SH-SY5Y (cell line): ENCODE results near the gene PFDN1.

Experiments
- GATA2 ChIP-seq: IDR thresholded peaks from 2 replicates; pipeline ENCODE4 v1.6.1; 2011; ENCODE audit warnings: mild to moderate bottlenecking, low read depth, low read length
- GATA3 ChIP-seq: IDR thresholded peaks from 2 replicates; pipeline ENCODE4 v1.6.1; 2011; ENCODE audit warnings: low read depth, mild to moderate bottlenecking, low read length, moderate library complexity

DNA sequence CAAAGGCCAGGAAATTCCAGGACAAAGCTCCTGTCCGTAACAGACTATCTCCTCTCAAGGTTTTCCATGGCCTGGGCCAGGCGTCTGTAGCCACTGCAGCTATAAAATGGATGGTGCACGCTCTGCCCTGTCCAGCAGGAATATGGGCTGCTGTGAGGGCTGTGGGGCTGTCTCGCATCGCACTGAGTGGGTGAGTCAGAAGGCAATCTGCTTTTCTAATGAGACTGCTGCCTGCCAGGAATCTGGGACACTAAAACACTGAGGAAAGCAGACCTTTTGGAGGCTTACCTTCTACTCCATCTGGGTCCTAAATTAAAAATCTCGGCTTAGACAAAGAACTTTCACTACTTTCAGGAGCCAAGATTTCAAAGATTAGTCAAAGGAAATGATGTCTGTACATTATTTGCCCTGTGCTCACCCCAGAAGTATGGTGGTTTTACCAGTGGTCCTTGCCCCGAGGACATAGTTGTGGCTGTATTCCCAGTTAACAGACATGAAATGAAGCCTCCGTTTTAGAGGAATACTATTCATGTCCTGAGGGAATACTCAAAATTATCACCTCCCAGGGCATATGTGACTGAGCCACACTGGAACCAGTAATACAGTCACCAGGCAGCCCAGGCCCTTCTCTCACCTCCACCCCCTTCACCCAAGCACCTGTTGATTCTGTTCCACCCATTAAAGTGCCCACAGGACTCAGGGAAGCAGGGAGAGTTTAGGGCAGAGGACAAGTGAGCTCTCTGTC, 56.4 kb downstream of the PFDN1 start:
- TF ChIP-seq GATA3: no peak
- TF ChIP-seq GATA2: no peak
